Fibroblast of lung (primary cell): ENCODE data around the gene FDX1. TPM values are rescaled to one million over a fixed set of nuclear protein-coding genes. Genes with fewer than 3 reads are reported as not detected.

Source experiments
- DNase-seq, 2 donors: peaks; one replicate each; pipeline versions ENCODE4 v3.0.0 to v3.0.0-alpha.2; 2010; ENCODE audit warnings: low read depth in 2 of 2
- H2AFZ ChIP-seq: 2 replicates; pipeline ENCODE4 v1.5.1; 2012; ENCODE audit warnings: low read length, control low read depth, inconsistent platforms
- H3K27ac ChIP-seq: 2 replicates; pipeline ENCODE4 v1.5.1; 2011; ENCODE audit warnings: low read length, control low read depth; ENCODE audit not compliant: insufficient read depth
- H3K27me3 ChIP-seq: 2 replicates; pipeline ENCODE4 v1.5.1; 2011; ENCODE audit warnings: mild to moderate bottlenecking, low read length; ENCODE audit not compliant: control insufficient read depth, insufficient read depth
- H3K36me3 ChIP-seq: 2 replicates; pipeline ENCODE4 v1.5.1; 2011; ENCODE audit warnings: low read length; ENCODE audit not compliant: control insufficient read depth, insufficient read depth
- H3K4me1 ChIP-seq: 2 replicates; pipeline ENCODE4 v1.5.1; 2011; ENCODE audit warnings: low read length; ENCODE audit not compliant: control insufficient read depth, insufficient read depth; ENCODE audit errors: extremely low read depth
- H3K4me2 ChIP-seq: 2 replicates; pipeline ENCODE4 v1.5.1; 2011; ENCODE audit warnings: low read length, control low read depth; ENCODE audit not compliant: insufficient read depth; ENCODE audit errors: extremely low read depth
- H3K4me3 ChIP-seq, 4 experiments: fragments of 200-600 bp in 1 of 4; sonication (generic) in 1 of 4; replicated peaks in 1 of 4; 2 replicates each; pipeline ENCODE4 v1.5.1; 2011 to 2016; ENCODE audit warnings: low read length in 4 of 4, low read depth in 3 of 4, mild to moderate bottlenecking in 3 of 4, control low read depth in 2 of 4, inconsistent platforms in 1 of 4, mixed read lengths in 1 of 4; ENCODE audit not compliant: insufficient read depth in 1 of 4; ENCODE audit errors: control extremely low read depth in 1 of 4
- H3K79me2 ChIP-seq: 2 replicates; pipeline ENCODE4 v1.5.1; 2012; ENCODE audit warnings: mild to moderate bottlenecking, low read length, inconsistent platforms; ENCODE audit not compliant: control insufficient read depth, insufficient read depth
- H3K9ac ChIP-seq: 2 replicates; pipeline ENCODE4 v1.5.1; 2011; ENCODE audit warnings: mild to moderate bottlenecking, low read length, control low read depth; ENCODE audit not compliant: insufficient read depth
- H3K9me3 ChIP-seq: 2 replicates; pipeline ENCODE4 v1.5.1; 2012; ENCODE audit warnings: low read depth, low read length; ENCODE audit not compliant: control insufficient read depth, insufficient read depth
- H4K20me1 ChIP-seq: 2 replicates; pipeline ENCODE4 v1.5.1; 2011; ENCODE audit warnings: low read length; ENCODE audit not compliant: control insufficient read depth, insufficient read depth; ENCODE audit errors: extremely low read depth
- EZH2 ChIP-seq: IDR thresholded peaks from 2 replicates; pipeline ENCODE4 v1.5.1; 2012; ENCODE audit warnings: low read length, control low read depth, mild to moderate bottlenecking; ENCODE audit errors: missing control alignments
- polyA plus RNA-seq, 2 donors: library from polyadenylated mRNA; depleted of rRNA in 1 of 2; stranded (reverse) in 1 of 2; unstranded in 1 of 2; fragments of >200 nt; gene quantifications; 2 replicates each; pipeline ENCODE4 v1.2.1, GENCODE V29; 2011 to 2012; ENCODE audit warnings: missing spikeins in 1 of 2
- total RNA-seq: library from RNA; depleted of rRNA; stranded (reverse); fragments of >200 nt; gene quantifications from 2 replicates; pipeline ENCODE4 v1.2.1, GENCODE V29; 2014
- TF ChIP-seq, protein P1 (sequence below), 2 donors: IDR thresholded peaks in 1 of 2; conservative IDR thresholded peaks in 1 of 2; 1 replicate in 1 of 2; 2 replicates in 1 of 2; pipeline ENCODE4 v1.5.1; 2011 to 2012; ENCODE audit warnings: low read length in 2 of 2, control low read depth in 1 of 2, inconsistent platforms in 1 of 2, low read depth in 1 of 2, mild to moderate bottlenecking in 1 of 2

The FDX1 gene
- total and polyA plus RNA-seq, 2 donors (not counting 1 experiment from before 2014, with no cell fraction given), result 8.3 to 11.4 TPM

DNA sequence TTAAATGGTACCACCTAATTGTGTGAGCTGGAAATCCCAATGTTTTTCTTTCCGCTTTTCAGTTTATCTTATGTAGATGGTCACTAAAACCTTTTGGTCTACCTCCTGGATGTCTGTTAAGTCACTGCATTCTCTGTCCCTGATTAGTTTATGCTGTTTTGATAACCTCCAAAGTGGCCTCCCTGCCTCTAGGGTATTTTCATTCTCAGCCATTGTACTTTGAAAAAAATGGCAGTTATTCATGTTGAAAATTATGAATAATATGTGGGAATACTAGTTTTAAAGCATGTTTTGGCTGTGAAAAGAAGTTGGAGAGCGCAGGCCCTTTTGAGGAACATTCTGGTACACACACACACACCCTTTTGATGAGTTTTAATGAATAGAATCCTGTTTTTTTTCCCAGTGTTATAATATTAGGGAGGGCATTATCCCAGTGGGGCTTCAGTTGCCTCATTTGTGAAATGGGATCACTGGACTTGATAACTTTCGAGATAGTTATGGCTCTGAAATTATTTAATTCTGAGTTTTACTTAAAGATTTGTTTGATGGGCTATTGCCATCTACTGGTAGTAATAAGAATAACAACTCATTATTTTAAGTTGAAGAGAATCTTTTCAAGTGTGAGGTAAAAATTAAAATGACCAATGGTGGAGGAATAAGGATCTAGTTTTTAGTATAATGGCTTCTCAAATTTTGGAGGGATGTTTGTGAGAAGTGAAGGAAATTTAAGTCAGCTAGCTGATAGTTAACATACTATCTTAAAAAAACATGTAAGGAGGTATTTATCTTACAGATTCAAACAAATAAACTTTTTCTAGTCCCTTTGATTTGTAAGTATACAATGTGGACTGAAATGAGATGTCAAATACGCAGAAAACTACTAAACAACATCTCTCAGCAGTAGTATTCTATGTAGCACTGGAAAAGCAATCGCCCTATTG is 3.9 kb downstream of the FDX1 start:
- no peaks in the 10 kb centered on the region for H3K36me3 ChIP-seq
- peaks cover 40% of the 10 kb centered on the region for H3K79me2 ChIP-seq
- no peak overlapping the region for H3K9ac ChIP-seq
- no peak overlapping the region for H2AFZ ChIP-seq
- DNase-seq, result peak; percentile 19 to 62
- no peak for TF ChIP-seq EZH2
- TF ChIP-seq, protein P1, sequence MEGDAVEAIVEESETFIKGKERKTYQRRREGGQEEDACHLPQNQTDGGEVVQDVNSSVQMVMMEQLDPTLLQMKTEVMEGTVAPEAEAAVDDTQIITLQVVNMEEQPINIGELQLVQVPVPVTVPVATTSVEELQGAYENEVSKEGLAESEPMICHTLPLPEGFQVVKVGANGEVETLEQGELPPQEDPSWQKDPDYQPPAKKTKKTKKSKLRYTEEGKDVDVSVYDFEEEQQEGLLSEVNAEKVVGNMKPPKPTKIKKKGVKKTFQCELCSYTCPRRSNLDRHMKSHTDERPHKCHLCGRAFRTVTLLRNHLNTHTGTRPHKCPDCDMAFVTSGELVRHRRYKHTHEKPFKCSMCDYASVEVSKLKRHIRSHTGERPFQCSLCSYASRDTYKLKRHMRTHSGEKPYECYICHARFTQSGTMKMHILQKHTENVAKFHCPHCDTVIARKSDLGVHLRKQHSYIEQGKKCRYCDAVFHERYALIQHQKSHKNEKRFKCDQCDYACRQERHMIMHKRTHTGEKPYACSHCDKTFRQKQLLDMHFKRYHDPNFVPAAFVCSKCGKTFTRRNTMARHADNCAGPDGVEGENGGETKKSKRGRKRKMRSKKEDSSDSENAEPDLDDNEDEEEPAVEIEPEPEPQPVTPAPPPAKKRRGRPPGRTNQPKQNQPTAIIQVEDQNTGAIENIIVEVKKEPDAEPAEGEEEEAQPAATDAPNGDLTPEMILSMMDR (conservative IDR thresholded peaks at IDR 0.05 in 1 of 2, IDR thresholded peaks at IDR 0.05 in 1 of 2; ENCODE audit: low read depth in 1 of 2, low read length in 2 of 2), result peak in 1 of 2 donors; percentile 41
- H3K27me3 ChIP-seq, result no peaks in the 10 kb centered on the region
- no peaks in the 10 kb centered on the region for H4K20me1 ChIP-seq
- H3K27ac ChIP-seq, result no peak overlapping the region
- H3K4me2 ChIP-seq, result no peak overlapping the region
- no peaks in the 10 kb centered on the region for H3K9me3 ChIP-seq
- peaks cover 2% of the 10 kb centered on the region for H3K4me1 ChIP-seq
- peak overlapping the region in 1 of 4 experiments; percentile 89 for H3K4me3 ChIP-seq

DNA sequence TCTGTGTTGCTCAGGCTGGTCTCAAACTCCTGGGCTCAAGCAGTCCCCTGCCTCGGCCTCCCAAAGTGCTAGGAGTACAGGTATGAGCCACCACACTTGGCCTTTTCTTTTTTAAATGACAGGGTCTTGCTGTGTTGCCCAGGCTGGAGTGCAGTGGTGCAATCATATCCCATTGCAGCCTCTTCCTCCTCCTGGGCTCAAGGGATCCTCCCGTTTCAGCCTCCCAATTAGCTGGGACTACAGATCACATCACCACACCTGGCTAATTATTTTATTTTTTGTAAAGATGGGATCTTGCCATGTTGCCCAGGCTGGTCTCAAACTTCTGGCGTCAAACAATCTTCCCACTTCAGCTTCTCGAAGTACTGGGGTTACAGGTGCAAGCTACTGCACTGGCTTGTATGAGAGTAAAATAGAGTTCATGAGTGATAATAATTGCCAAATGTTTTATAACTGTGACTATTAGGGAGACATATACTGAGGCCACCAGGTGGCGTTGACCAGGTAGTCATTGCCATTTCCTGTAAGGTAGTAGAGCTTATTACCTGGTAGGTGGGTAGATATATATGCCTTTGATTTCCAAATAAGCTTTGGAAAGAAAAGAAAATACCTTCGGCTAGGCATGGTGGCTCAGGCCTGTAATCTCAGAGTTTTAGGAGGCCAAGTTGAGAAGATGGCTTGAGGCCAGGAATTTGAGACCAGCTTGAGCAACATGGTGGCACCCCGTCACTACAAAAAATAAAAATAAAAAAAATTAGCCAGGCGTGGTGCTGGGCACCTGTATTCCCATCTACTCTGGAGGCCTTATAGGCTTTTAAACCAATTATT is 5.4 kb downstream of the FDX1 start:
- no peak for TF ChIP-seq EZH2
- TF ChIP-seq, protein P1 (conservative IDR thresholded peaks at IDR 0.05 in 1 of 2, IDR thresholded peaks at IDR 0.05 in 1 of 2; ENCODE audit: low read depth in 1 of 2, low read length in 2 of 2), result peak in 1 of 2 donors; percentile 33
- no peak overlapping the region for H3K27ac ChIP-seq
- peaks cover 40% of the 10 kb centered on the region for H3K79me2 ChIP-seq
- H2AFZ ChIP-seq, result no peak overlapping the region
- peaks cover 2% of the 10 kb centered on the region for H3K4me1 ChIP-seq
- H3K9ac ChIP-seq, result no peak overlapping the region
- DNase-seq, result peak in 1 of 2 donors; percentile 8
- H3K27me3 ChIP-seq, result no peaks in the 10 kb centered on the region
- H4K20me1 ChIP-seq, result no peaks in the 10 kb centered on the region
- no peaks in the 10 kb centered on the region for H3K36me3 ChIP-seq
- no peak overlapping the region for H3K4me3 ChIP-seq
- H3K9me3 ChIP-seq, result no peaks in the 10 kb centered on the region
- H3K4me2 ChIP-seq, result no peak overlapping the region
